ENCODE data around the gene UNC5C.

- no peak for TF ChIP-seq MLX (CRISPR knock-in tag; IDR thresholded peaks at IDR 0.05)
- TF ChIP-seq ERG (CRISPR knock-in tag; IDR thresholded peaks at IDR 0.05): no peak
- TF ChIP-seq MAX (CRISPR knock-in tag; IDR thresholded peaks at IDR 0.05): no peak
- TF ChIP-seq CTCF (IDR thresholded peaks at IDR 0.05): no peak
- TF ChIP-seq SP1 (CRISPR knock-in tag; conservative IDR thresholded peaks at IDR 0.05): no peak
- no peak for TF ChIP-seq AR (CRISPR knock-in tag; IDR thresholded peaks at IDR 0.05)
- TF ChIP-seq NR1H2 (CRISPR knock-in tag; IDR thresholded peaks at IDR 0.05): no peak
These were observed 292.5 kb downstream of the UNC5C start for GRCh38 chr4:95256108-95256835.
